ENCODE data around the gene TMEM53.

The TMEM53 gene

GRCh38 chr1:44672254-44672955, 1.9 kb downstream of the TMEM53 start:
- H3K27ac ChIP-seq (ENCODE audit: extremely low read depth, low read depth, low read length): no peak overlapping the region
- CTCF ChIA-PET: interaction anchor here (0.6 to 1.7 kb wide), 5 partner anchors 14 to 455 kb away, joined by 4 to 7 read pairs (median 7); no protein-coding TSS in a partner anchor
- POLR2A ChIA-PET: interaction anchor here (2.2 kb wide), 1 partner anchor 20 kb away, joined by 9 read pairs; no protein-coding TSS in a partner anchor
- TF ChIP-seq ZNF501 (tag by site-specific recombination; IDR thresholded peaks at IDR 0.05): no peak
- TF ChIP-seq, protein P1, sequence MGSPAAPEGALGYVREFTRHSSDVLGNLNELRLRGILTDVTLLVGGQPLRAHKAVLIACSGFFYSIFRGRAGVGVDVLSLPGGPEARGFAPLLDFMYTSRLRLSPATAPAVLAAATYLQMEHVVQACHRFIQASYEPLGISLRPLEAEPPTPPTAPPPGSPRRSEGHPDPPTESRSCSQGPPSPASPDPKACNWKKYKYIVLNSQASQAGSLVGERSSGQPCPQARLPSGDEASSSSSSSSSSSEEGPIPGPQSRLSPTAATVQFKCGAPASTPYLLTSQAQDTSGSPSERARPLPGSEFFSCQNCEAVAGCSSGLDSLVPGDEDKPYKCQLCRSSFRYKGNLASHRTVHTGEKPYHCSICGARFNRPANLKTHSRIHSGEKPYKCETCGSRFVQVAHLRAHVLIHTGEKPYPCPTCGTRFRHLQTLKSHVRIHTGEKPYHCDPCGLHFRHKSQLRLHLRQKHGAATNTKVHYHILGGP (tag by site-specific recombination; IDR thresholded peaks at IDR 0.05): peak; percentile 58; the same call in 1 of the 2 replicates
- no peaks in the 10 kb centered on the region for H3K36me3 ChIP-seq (ENCODE audit: control insufficient read depth in 2 of 2, insufficient read depth in 1 of 2, low read length in 2 of 2)
- peaks cover 3% of the 10 kb centered on the region; the same call in 1 of the 2 replicates for H3K4me1 ChIP-seq (ENCODE audit: control insufficient read depth, insufficient read depth, low read length)
- H3K9me3 ChIP-seq (ENCODE audit: control insufficient read depth, insufficient read depth, low read depth, low read length): no peaks in the 10 kb centered on the region
- H3K4me3 ChIP-seq (ENCODE audit: low read depth, low read length): no peak overlapping the region

DNA sequence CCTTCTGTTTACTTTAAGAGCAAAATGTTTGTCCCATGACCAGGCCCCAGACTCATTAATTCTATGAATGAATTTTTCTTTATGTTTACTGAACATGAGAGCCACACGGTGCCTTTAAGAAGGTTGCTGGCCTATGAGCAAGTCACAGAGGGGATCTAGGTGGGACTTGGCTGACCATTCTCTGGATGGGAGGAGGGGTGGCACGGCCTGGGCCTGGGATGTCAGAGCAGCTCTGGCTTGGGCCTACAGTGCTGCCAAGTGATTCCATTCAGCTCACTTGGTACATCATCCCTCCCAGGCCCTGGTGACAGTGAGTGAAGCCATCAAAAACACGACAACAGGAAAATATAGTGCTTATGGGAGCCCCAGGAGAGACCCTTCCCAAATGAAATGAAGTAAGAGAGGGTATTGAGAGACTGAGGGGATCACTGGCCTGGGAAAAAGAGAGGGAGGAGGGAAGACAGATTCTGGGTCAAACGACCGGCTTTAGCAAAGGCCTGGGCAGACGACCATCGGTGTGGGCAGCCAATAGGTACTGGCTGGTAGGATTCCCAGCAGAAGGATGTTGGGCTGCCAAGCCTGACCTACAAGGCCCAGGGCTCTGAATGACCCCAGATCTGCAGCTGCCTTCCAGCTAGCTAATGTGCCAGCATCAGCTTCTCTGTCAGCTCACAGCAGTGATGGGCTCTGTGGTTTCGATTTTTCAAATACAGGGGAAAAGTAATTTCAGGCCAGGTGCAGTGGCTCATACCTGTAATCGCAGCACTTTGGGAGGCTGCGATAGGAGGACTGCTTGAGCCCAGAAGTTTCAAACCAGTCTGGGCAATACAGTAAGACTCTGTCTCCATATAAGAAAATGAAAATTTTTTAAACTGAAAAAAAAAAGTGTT, 3.3 kb downstream of the TMEM53 start:
- TF ChIP-seq ZNF837 (tag by site-specific recombination; IDR thresholded peaks at IDR 0.05) (no peak), ZNF571 (tag by site-specific recombination; IDR thresholded peaks at IDR 0.05) (no peak), ZBTB17 (tag by site-specific recombination; IDR thresholded peaks at IDR 0.05) (no peak), ZNF223 (tag by site-specific recombination; IDR thresholded peaks at IDR 0.05) (no peak), ZNF518A (tag by site-specific recombination; conservative IDR thresholded peaks at IDR 0.05; ENCODE audit: low read depth) (no peak), ZNF624 (tag by site-specific recombination; IDR thresholded peaks at IDR 0.05) (no peak), ZNF19 (tag by site-specific recombination; IDR thresholded peaks at IDR 0.05; ENCODE audit: low read depth) (no peak), YY2 (tag by site-specific recombination; IDR thresholded peaks at IDR 0.05) (no peak)
- TF ChIP-seq, protein P2, sequence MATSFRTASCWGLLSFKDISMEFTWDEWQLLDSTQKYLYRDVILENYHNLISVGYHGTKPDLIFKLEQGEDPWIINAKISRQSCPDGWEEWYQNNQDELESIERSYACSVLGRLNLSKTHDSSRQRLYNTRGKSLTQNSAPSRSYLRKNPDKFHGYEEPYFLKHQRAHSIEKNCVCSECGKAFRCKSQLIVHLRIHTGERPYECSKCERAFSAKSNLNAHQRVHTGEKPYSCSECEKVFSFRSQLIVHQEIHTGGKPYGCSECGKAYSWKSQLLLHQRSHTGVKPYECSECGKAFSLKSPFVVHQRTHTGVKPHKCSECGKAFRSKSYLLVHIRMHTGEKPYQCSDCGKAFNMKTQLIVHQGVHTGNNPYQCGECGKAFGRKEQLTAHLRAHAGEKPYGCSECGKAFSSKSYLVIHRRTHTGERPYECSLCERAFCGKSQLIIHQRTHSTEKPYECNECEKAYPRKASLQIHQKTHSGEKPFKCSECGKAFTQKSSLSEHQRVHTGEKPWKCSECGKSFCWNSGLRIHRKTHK (tag by site-specific recombination; IDR thresholded peaks at IDR 0.05): no peak
- TF ChIP-seq, protein P3, sequence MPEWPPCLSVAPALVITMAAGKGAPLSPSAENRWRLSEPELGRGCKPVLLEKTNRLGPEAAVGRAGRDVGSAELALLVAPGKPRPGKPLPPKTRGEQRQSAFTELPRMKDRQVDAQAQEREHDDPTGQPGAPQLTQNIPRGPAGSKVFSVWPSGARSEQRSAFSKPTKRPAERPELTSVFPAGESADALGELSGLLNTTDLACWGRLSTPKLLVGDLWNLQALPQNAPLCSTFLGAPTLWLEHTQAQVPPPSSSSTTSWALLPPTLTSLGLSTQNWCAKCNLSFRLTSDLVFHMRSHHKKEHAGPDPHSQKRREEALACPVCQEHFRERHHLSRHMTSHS (tag by site-specific recombination; IDR thresholded peaks at IDR 0.05): no peak
- no peaks in the 10 kb centered on the region for H3K36me3 ChIP-seq (ENCODE audit: control insufficient read depth in 2 of 2, insufficient read depth in 1 of 2, low read length in 2 of 2)
- no peak overlapping the region for H3K27ac ChIP-seq (ENCODE audit: extremely low read depth, low read depth, low read length)
- no peak overlapping the region for H3K4me3 ChIP-seq (ENCODE audit: low read depth, low read length)
- CTCF ChIA-PET: interaction anchor here (0.6 to 1.7 kb wide), 4 partner anchors 18 to 700 kb away, joined by 3 to 7 read pairs (median 5); no protein-coding TSS in a partner anchor
- H3K9me3 ChIP-seq (ENCODE audit: control insufficient read depth, insufficient read depth, low read depth, low read length): no peaks in the 10 kb centered on the region
- H3K4me1 ChIP-seq (ENCODE audit: control insufficient read depth, insufficient read depth, low read length): peaks cover 3% of the 10 kb centered on the region; the same call in 1 of the 2 replicates
- POLR2A ChIA-PET: no interaction called here

Data from HEK293 (cell line).